ENCODE measurements around the gene MAP2. TPM values are rescaled to one million over a fixed set of nuclear protein-coding genes. Genes with fewer than 3 reads are reported as not detected.

The MAP2 gene
- total RNA-seq, 4 donors from 2014 or later, result 7.4 to 124 (median 59.9) TPM

- Histone ChIP-seq H3K9me3 (no peaks in the 10 kb centered on the region), H3K4me3 (no peak overlapping the region), H3K36me3 (no peaks in the 10 kb centered on the region), H3K4me1 (no peaks in the 10 kb centered on the region), H3K27me3 (no peaks in the 10 kb centered on the region), H3K27ac (no peak overlapping the region)
- no peak for ATAC-seq
- TF ChIP-seq POLR2A (IDR thresholded peaks at IDR 0.05), result no peak
- no peak for TF ChIP-seq EP300 (IDR thresholded peaks at IDR 0.05)
- no peak for TF ChIP-seq POLR2AphosphoS5 (IDR thresholded peaks at IDR 0.05)
- TF ChIP-seq CTCF (IDR thresholded peaks at IDR 0.05), result no peak
- WGBS, 2 donors (ENCODE audit: low coverage in 1 of 2), result 72% methylated on average over 5 of the region's 5 CpGs
Measured at GRCh38 chr2:209517436-209517835, 93.6 kb downstream of the MAP2 start.

GRCh38 chr2:209519271-209519670 is 95.4 kb downstream of the MAP2 start:
- no peak for ATAC-seq
- no peak overlapping the region for H3K27ac ChIP-seq
- no peak for TF ChIP-seq POLR2A (IDR thresholded peaks at IDR 0.05)
- no peak for TF ChIP-seq POLR2AphosphoS5 (IDR thresholded peaks at IDR 0.05)
- no peak for TF ChIP-seq CTCF (IDR thresholded peaks at IDR 0.05)
- no peak for TF ChIP-seq EP300 (IDR thresholded peaks at IDR 0.05)

GRCh38 chr2:209519906-209520305 is 96.1 kb downstream of the MAP2 start:
- Histone ChIP-seq H3K27ac (no peak overlapping the region), H3K27me3 (no peaks in the 10 kb centered on the region), H3K4me3 (no peak overlapping the region), H3K36me3 (no peaks in the 10 kb centered on the region), H3K4me1 (no peaks in the 10 kb centered on the region), H3K9me3 (no peaks in the 10 kb centered on the region)
- TF ChIP-seq POLR2A (IDR thresholded peaks at IDR 0.05) (no peak), CTCF (IDR thresholded peaks at IDR 0.05) (no peak), EP300 (IDR thresholded peaks at IDR 0.05) (no peak)
- no peak for ATAC-seq

More at GRCh38 chr2:209519271-209519670, 95.4 kb downstream of the MAP2 start:
- Histone ChIP-seq H3K27me3 (no peaks in the 10 kb centered on the region), H3K9me3 (no peaks in the 10 kb centered on the region), H3K4me3 (no peak overlapping the region), H3K4me1 (no peaks in the 10 kb centered on the region), H3K36me3 (no peaks in the 10 kb centered on the region)

- 79 to 91% methylated on average over 5 to 7 of the region's 8 CpGs for whole genome bisulfite sequencing, 2 donors (ENCODE audit: low coverage in 1 of 2)
- ATAC-seq, result no peak
- Histone ChIP-seq H3K27ac (no peak overlapping the region), H3K4me3 (no peak overlapping the region), H3K36me3 (no peaks in the 10 kb centered on the region), H3K4me1 (peaks cover 0 to 6% (median 3%) of the 10 kb centered on the region in 3 donors), H3K9me3 (no peaks in the 10 kb centered on the region), H3K27me3 (no peaks in the 10 kb centered on the region)
- no peak for TF ChIP-seq POLR2AphosphoS5 (IDR thresholded peaks at IDR 0.05)
- no peak for TF ChIP-seq EP300 (IDR thresholded peaks at IDR 0.05)
- no peak for TF ChIP-seq POLR2A (IDR thresholded peaks at IDR 0.05)
- no peak for TF ChIP-seq CTCF (IDR thresholded peaks at IDR 0.05)
Measured at GRCh38 chr2:209523041-209523740, 99.3 kb downstream of the MAP2 start.

GRCh38 chr2:209523867-209524266 is 100.0 kb downstream of the MAP2 start:
- no peaks in the 10 kb centered on the region for H3K27me3 ChIP-seq
- peaks cover 0 to 6% (median 3%) of the 10 kb centered on the region in 3 donors for H3K4me1 ChIP-seq
- ATAC-seq, result no peak
- no peaks in the 10 kb centered on the region for H3K36me3 ChIP-seq
- H3K27ac ChIP-seq, result no peak overlapping the region
- no peak overlapping the region for H3K4me3 ChIP-seq
- WGBS, 2 donors (ENCODE audit: low coverage in 1 of 2), result 67 to 85% methylated on average over 2 of the region's 2 CpGs
- no peaks in the 10 kb centered on the region for H3K9me3 ChIP-seq
- TF ChIP-seq CTCF (IDR thresholded peaks at IDR 0.05), result no peak
- no peak for TF ChIP-seq EP300 (IDR thresholded peaks at IDR 0.05)
- TF ChIP-seq POLR2A (IDR thresholded peaks at IDR 0.05), result no peak
- TF ChIP-seq POLR2AphosphoS5 (IDR thresholded peaks at IDR 0.05), result no peak
